A673 (cell line): Measurements from ENCODE around the gene TOMM40L. TPM values are rescaled to one million over a fixed set of nuclear protein-coding genes. Genes with fewer than 3 reads are reported as not detected.

ENCODE experiments used
- Bru-seq: library from RNA; stranded (reverse); fragments of 400-500 nt; gene quantifications from one replicate; lab custom pipeline; 2021; lab: Mats Ljungman, UMichigan
- BruChase-seq, 2 experiments: library from RNA; stranded (reverse); fragments of 400-500 nt; gene quantifications; one replicate each; lab custom pipeline; 2021; lab: Mats Ljungman, UMichigan
- BruUV-seq: library from RNA; stranded (reverse); fragments of 400-500 nt; replicated peaks from 2 replicates; lab custom pipeline; 2021; lab: Mats Ljungman, UMichigan
- CTCF ChIA-PET: fragments of 300-600 bp; sonication (Branson Sonifier 250); formaldehyde crosslinking; loops from one replicate; lab custom pipeline; 2022; ENCODE audit warnings: antibody characterized with exemption; lab: Charles Lee
- POLR2A ChIA-PET: fragments of 300-600 bp; sonication (Branson Sonifier 250); formaldehyde crosslinking; loops from one replicate; lab custom pipeline; 2022; ENCODE audit warnings: antibody characterized with exemption; ENCODE audit not compliant: low non-redundant PET; lab: Charles Lee
- DNase-seq: peaks from one replicate; pipeline ENCODE4 v3.0.0-alpha.2; 2015; ENCODE audit warnings: low spot score
- H3K27ac ChIP-seq: fragments of 200-600 bp; sonication (generic); 2 replicates; pipeline ENCODE4 v1.5.1; 2016; ENCODE audit warnings: mixed run types, low read depth, mild to moderate bottlenecking, mixed read lengths, antibody characterized with exemption, low read length; ENCODE audit not compliant: poor library complexity, severe bottlenecking
- H3K27me3 ChIP-seq: fragments of 200-600 bp; sonication (generic); replicated peaks from 2 replicates; pipeline ENCODE4 v1.6.1; 2017; ENCODE audit warnings: mixed run types, low read depth, mild to moderate bottlenecking, mixed read lengths, antibody characterized with exemption, low read length; ENCODE audit not compliant: insufficient read depth, poor library complexity
- H3K36me3 ChIP-seq: fragments of 200-600 bp; sonication (generic); 2 replicates; pipeline ENCODE4 v1.6.1; 2016; ENCODE audit warnings: mixed run types, mild to moderate bottlenecking, mixed read lengths, antibody characterized with exemption, low read length; ENCODE audit not compliant: insufficient read depth, poor library complexity, severe bottlenecking
- H3K4me1 ChIP-seq: fragments of 200-600 bp; sonication (generic); 2 replicates; pipeline ENCODE4 v1.6.1; 2017; ENCODE audit warnings: mixed run types, mild to moderate bottlenecking, mixed read lengths, antibody characterized with exemption, low read length; ENCODE audit not compliant: insufficient read depth, poor library complexity, severe bottlenecking
- H3K4me3 ChIP-seq: fragments of 200-600 bp; sonication (generic); 2 replicates; pipeline ENCODE4 v1.5.1; 2016; ENCODE audit warnings: low read depth, mixed run types, mild to moderate bottlenecking, mixed read lengths, low read length; ENCODE audit not compliant: poor library complexity, severe bottlenecking
- H3K9me3 ChIP-seq: fragments of 200-600 bp; sonication (generic); 2 replicates; pipeline ENCODE4 v1.6.1; 2016; ENCODE audit warnings: mixed run types, low read depth, mild to moderate bottlenecking, mixed read lengths, antibody characterized with exemption, low read length; ENCODE audit not compliant: poor library complexity, severe bottlenecking
- EZH2 ChIP-seq: fragments of 200-600 bp; sonication (generic); IDR thresholded peaks from 2 replicates; pipeline ENCODE4 v1.6.1; 2017; ENCODE audit warnings: borderline replicate concordance, low read depth, mild to moderate bottlenecking, mixed read lengths, antibody characterized with exemption, low read length; ENCODE audit not compliant: poor library complexity, severe bottlenecking
- intact Hi-C: fragments of 100-400 bp; cut with micrococcal nuclease; formaldehyde crosslinking; loops from one replicate; pipeline ENCODE4 v1.10.0; 2022; ENCODE audit not compliant: unreplicated experiment
- long read RNA-seq: library from polyadenylated mRNA; stranded (forward); transcript quantifications from one replicate; pipeline ENCODE4 v2.0.0, GENCODE V29; 2022
- total RNA-seq: library from RNA; stranded (reverse); gene quantifications from 2 replicates; pipeline ENCODE4 v1.2.3, GENCODE V29; 2021
- TF ChIP-seq, protein P1 (sequence below): fragments of 300-800, 200-600 bp; sonication (generic); conservative IDR thresholded peaks from 2 replicates; pipeline ENCODE4 v1.5.1; 2017; ENCODE audit warnings: low read depth, mild to moderate bottlenecking, antibody characterized with exemption, low read length, moderate library complexity, mixed read lengths

The TOMM40L gene
- 14.0 TPM in 2 replicates for total RNA-seq
- percentile 64 among the genes with signal in this experiment for Bru-seq, nascent RNA
- percentile 65 among the genes with signal in this experiment for BruChase-seq, experiment 1, labeled RNA remaining after a 2-hour chase
- BruChase-seq, experiment 2, labeled RNA remaining after a 6-hour chase: percentile 69 among the genes with signal in this experiment
- long read RNA-seq, transcript TOMM40L-202 (10 exons, 2,708 nt): major isoform, 8 of 17 reads
- long read RNA-seq, partial matches to known transcripts: 0 of 17 reads
- long read RNA-seq, other reads (novel, unspliced or antisense): 7 of 17 reads

DNA sequence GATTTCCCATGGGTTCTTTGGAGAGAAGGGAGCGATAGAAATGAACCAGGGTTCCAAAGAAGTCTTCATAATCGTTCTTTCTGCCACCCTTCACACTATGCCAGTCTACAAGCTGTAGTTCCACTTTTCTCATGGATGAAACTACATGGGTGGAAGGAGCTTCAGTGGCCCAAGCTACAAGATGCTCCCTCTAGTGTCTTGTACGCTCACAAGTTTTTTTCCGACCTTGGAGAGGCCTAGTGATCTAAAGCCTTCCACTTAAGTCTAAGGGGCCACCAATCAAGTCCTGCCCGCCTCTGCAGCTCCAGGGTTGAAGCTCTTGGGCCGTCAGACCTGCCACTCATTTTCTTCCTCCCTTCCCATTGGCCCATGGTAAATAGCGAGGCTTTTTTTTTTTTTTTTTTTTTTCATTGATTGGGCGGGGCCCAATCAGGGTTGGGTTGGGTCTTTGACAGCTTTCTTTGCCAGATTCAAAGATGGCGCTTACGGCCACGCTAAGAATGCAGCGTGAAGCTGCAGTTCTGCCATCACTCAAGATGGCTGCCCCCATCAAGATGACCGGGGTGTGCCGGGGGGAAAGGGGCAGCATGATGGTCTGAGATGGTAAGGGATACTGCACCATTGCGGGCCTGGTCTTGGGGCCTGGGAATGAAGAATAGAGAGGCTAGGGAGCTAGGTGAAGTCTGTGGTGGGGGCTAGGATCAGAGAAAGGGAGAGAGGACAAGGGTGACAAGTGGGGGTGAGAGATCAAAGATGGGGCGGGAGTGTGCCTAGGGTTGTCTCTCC, at the start of gene TOMM40L:
TSS of gene TOMM40L (plus strand) at position 527 of the 786 bp plus-strand sequence. CDS start 430 bp downstream, outside the sequence.
- POLR2A ChIA-PET: interaction anchor here (0.6 kb wide), 3 partner anchors 23 to 68 kb away, joined by 3 to 12 read pairs (median 10); no protein-coding TSS in a partner anchor
- TF ChIP-seq, protein P1, sequence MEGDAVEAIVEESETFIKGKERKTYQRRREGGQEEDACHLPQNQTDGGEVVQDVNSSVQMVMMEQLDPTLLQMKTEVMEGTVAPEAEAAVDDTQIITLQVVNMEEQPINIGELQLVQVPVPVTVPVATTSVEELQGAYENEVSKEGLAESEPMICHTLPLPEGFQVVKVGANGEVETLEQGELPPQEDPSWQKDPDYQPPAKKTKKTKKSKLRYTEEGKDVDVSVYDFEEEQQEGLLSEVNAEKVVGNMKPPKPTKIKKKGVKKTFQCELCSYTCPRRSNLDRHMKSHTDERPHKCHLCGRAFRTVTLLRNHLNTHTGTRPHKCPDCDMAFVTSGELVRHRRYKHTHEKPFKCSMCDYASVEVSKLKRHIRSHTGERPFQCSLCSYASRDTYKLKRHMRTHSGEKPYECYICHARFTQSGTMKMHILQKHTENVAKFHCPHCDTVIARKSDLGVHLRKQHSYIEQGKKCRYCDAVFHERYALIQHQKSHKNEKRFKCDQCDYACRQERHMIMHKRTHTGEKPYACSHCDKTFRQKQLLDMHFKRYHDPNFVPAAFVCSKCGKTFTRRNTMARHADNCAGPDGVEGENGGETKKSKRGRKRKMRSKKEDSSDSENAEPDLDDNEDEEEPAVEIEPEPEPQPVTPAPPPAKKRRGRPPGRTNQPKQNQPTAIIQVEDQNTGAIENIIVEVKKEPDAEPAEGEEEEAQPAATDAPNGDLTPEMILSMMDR: peak; percentile 79
- TF ChIP-seq EZH2: no peak
- no TSS peak for BruUV-seq
- H3K4me1 ChIP-seq: peaks cover 18% of the 10 kb centered on the region
- H3K27ac ChIP-seq: peak within 1 kb of the TSS; percentile 68
- CTCF ChIA-PET: interaction anchor here (0.5 to 1.7 kb wide), 21 partner anchors 13 to 544 kb away, joined by 3 to 28 read pairs (median 6); partner anchors contain the start of genes ADAMTS4, KLHDC9, NDUFS2 and PPOX
- no peaks in the 10 kb centered on the region for H3K9me3 ChIP-seq
- peak within 1 kb of the TSS; percentile 78 for H3K4me3 ChIP-seq
- DNase-seq: peak; percentile 100
- intact Hi-C loops: loop anchor here (1.0 to 5.0 kb wide), 2 partner anchors 33 to 157 kb away; no protein-coding TSS in a partner anchor
- H3K27me3 ChIP-seq: no peaks in the 10 kb centered on the region
- H3K36me3 ChIP-seq: peaks cover 16% of the 10 kb centered on the region

DNA sequence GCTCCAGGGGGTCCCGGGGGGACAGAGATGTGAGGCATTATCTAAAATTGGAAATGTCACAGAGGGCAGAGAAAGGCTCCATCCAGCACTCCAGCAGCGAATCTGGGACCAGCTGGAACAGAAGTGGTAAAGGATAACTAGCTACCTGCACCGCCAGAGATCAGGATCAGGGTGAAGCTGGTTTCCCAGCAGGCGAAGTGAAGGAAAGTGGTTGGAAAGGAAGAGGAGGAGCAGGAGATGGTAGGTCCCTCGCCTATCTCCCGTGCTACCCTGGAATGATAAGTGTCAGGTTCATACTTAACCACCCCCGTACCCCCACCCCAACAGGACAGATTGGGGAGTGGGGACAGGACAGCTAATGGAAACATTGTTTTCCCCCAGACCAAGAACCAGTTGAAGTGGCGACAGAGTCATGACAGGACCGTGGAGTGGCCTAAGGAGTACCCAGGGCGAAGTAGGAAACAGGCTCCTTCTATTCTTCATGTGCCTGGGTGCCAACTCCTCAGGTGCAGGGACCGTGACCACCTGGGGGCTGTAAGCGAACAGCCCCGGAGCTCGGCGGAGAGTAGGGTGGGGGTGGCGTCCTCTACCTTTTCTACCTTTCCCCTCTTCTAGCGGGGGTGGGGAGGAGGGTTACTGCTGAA, 49.3 kb upstream of the TOMM40L start:
- ChIA-PET POLR2A (interaction anchor here (1.5 kb wide), 1 partner anchor 26 kb away, joined by 5 read pairs; the partner anchor contains the start of gene NDUFS2), CTCF (no interaction called here)
- peaks cover 35% of the 10 kb centered on the region for H3K36me3 ChIP-seq
- H3K4me3 ChIP-seq: peak overlapping the region; percentile 78
- H3K27me3 ChIP-seq: no peaks in the 10 kb centered on the region
- DNase-seq: no peak
- TF ChIP-seq, protein P1: no peak
- no peak for TF ChIP-seq EZH2
- no TSS peak for BruUV-seq
- H3K9me3 ChIP-seq: no peaks in the 10 kb centered on the region
- peak overlapping the region; percentile 87 for H3K27ac ChIP-seq
- H3K4me1 ChIP-seq: peaks cover 15% of the 10 kb centered on the region
- intact Hi-C loops: no loop called here
